Stomach (tissue), 9 donors: ENCODE data around the gene PLET1. TPM values are rescaled to one million over a fixed set of nuclear protein-coding genes. Genes with fewer than 3 reads are reported as not detected.

Experiments used
- DNase-seq, 2 donors: peaks; one replicate each; pipeline versions ENCODE4 v3.0.0 to v3.0.0-alpha.2; 2013 to 2019
- H3K27ac ChIP-seq, 5 donors: fragments of 200-600 bp in 4 of 5; sonication (generic) in 4 of 5; one replicate each; pipeline ENCODE4 v1.5.1; 2013 to 2019; ENCODE audit warnings: mild to moderate bottlenecking in 1 of 5, moderate library complexity in 1 of 5
- H3K27me3 ChIP-seq, 3 donors: fragments of 200-600 bp; sonication (generic); one replicate each; pipeline ENCODE4 v1.5.1; 2017 to 2019; ENCODE audit warnings: mixed run types in 1 of 3
- H3K36me3 ChIP-seq, 4 donors: fragments of 200-600 bp; sonication (generic); 1 replicate in 3 of 4; 2 replicates in 1 of 4; pipeline ENCODE4 v1.5.1; 2016 to 2019
- H3K4me1 ChIP-seq, 4 donors: fragments of 200-600 bp; sonication (generic); one replicate each; pipeline ENCODE4 v1.5.1; 2016 to 2019
- H3K4me3 ChIP-seq, 4 donors: fragments of 200-600 bp; sonication (generic) in 3 of 4; one replicate each; pipeline ENCODE4 v1.5.1; 2016 to 2019; ENCODE audit warnings: mild to moderate bottlenecking in 1 of 4
- H3K9me3 ChIP-seq, 4 donors: fragments of 200-600 bp; sonication (generic); one replicate each; pipeline ENCODE4 v1.5.1; 2016 to 2019
- CTCF ChIP-seq, 7 experiments: fragments of 450-650 bp in 4 of 7; fragments of 200-600 bp in 3 of 7; sonication (generic) in 3 of 7; IDR thresholded peaks; one replicate each; pipeline ENCODE4 v1.5.1; 2016 to 2019; ENCODE audit warnings: antibody characterized with exemption in 7 of 7, control low read depth in 2 of 7, mild to moderate bottlenecking in 1 of 7
- EP300 ChIP-seq: sonication (generic); formaldehyde crosslinking; IDR thresholded peaks from one replicate; pipeline ENCODE4 v1.6.1; 2017; ENCODE audit warnings: antibody characterized with exemption
- POLR2A ChIP-seq, 4 donors: fragments of 450-650 bp; IDR thresholded peaks; one replicate each; pipeline ENCODE4 v1.6.1; 2016; ENCODE audit warnings: antibody characterized with exemption in 4 of 4, control low read depth in 2 of 4, mild to moderate bottlenecking in 1 of 4, moderate library complexity in 1 of 4
- POLR2AphosphoS5 ChIP-seq, 3 donors: sonication (generic); formaldehyde crosslinking; IDR thresholded peaks; one replicate each; pipeline ENCODE4 v1.6.1; 2016; ENCODE audit warnings: antibody characterized with exemption in 3 of 3
- WGBS, 5 donors: extraction: QIAGEN DNeasy Blood & Tissue Kit in 3 of 5; methylation state at CpG; one replicate each; pipeline versions ENCODE4 v1.1.5 to v1.1.7; 2013 to 2018; 5-methylcytosine and 5-hydroxymethylcytosine counted together
- intact Hi-C: fragments of 100-400 bp; cut with DNase I; formaldehyde crosslinking; loops from one replicate; pipeline ENCODE4 v1.15.1; 2023; ENCODE audit warnings: low total_unique reads
- polyA plus RNA-seq, 3 donors: library from polyadenylated mRNA; stranded (reverse); fragments of 200-250 nt; gene quantifications; one replicate each; pipeline ENCODE4 v1.2.3, GENCODE V29; 2013
- total RNA-seq, 5 donors: library from RNA; depleted of rRNA; stranded (reverse); fragments of >200 nt; gene quantifications; one replicate each; pipeline versions ENCODE4 v1.1.0 to v1.2.3, GENCODE V29; 2014 to 2016
- donor health status: healthy with polysubstance abuse.
- donor health status: Bipolar disorder and iron deficiency.
- donor health status: healthy.

The PLET1 gene
- total and polyA plus RNA-seq, 8 donors: not detected

GRCh38 chr11:112212290-112212689 lies 48.4 kb downstream of the PLET1 start:
- Histone ChIP-seq H3K9me3 (no peaks in the 10 kb centered on the region), H3K36me3 (no peaks in the 10 kb centered on the region), H3K4me3 (no peak overlapping the region), H3K27ac (no peak overlapping the region), H3K4me1 (no peaks in the 10 kb centered on the region), H3K27me3 (no peaks in the 10 kb centered on the region)
- intact Hi-C loops: no loop called here
- DNase-seq: no peak
- 80 to 97% (median 94%) methylated on average over 3 of the region's 3 CpGs for WGBS, 5 donors
- TF ChIP-seq POLR2A (IDR thresholded peaks at IDR 0.05) (no peak), POLR2AphosphoS5 (IDR thresholded peaks at IDR 0.05) (no peak), CTCF (IDR thresholded peaks at IDR 0.05) (no peak), EP300 (no peak)

GRCh38 chr11:112211536-112211935 lies 49.1 kb downstream of the PLET1 start:
- 40 to 52% (median 45%) methylated on average over 2 of the region's 2 CpGs for WGBS, 5 donors
- TF ChIP-seq CTCF (IDR thresholded peaks at IDR 0.05) (no peak), EP300 (no peak), POLR2A (IDR thresholded peaks at IDR 0.05) (no peak), POLR2AphosphoS5 (IDR thresholded peaks at IDR 0.05) (no peak)
- H3K27ac ChIP-seq: no peak overlapping the region
- H3K36me3 ChIP-seq: no peaks in the 10 kb centered on the region
- no peaks in the 10 kb centered on the region for H3K9me3 ChIP-seq
- H3K4me3 ChIP-seq: no peak overlapping the region
- intact Hi-C loops: no loop called here
- no peaks in the 10 kb centered on the region for H3K4me1 ChIP-seq
- H3K27me3 ChIP-seq: no peaks in the 10 kb centered on the region
- no peak for DNase-seq

- 68 to 85% (median 76%) methylated on average over 1 of the region's 1 CpG for WGBS, 5 donors
- TF ChIP-seq EP300 (no peak), POLR2AphosphoS5 (IDR thresholded peaks at IDR 0.05) (no peak), POLR2A (IDR thresholded peaks at IDR 0.05) (no peak), CTCF (IDR thresholded peaks at IDR 0.05) (no peak)
- Histone ChIP-seq H3K4me3 (no peak overlapping the region), H3K27ac (no peak overlapping the region), H3K36me3 (no peaks in the 10 kb centered on the region), H3K4me1 (no peaks in the 10 kb centered on the region), H3K9me3 (no peaks in the 10 kb centered on the region), H3K27me3 (no peaks in the 10 kb centered on the region)
- no peak for DNase-seq
- intact Hi-C loops: no loop called here
These were observed 49.8 kb downstream of the PLET1 start for GRCh38 chr11:112210890-112211289.

GRCh38 chr11:112206071-112206470 lies 54.6 kb downstream of the PLET1 start:
- Histone ChIP-seq H3K9me3 (no peaks in the 10 kb centered on the region), H3K4me1 (no peaks in the 10 kb centered on the region), H3K27ac (no peak overlapping the region), H3K4me3 (no peak overlapping the region), H3K27me3 (no peaks in the 10 kb centered on the region), H3K36me3 (peaks cover 0 to 14% (median 0%) of the 10 kb centered on the region in 4 donors)
- intact Hi-C loops: no loop called here
- TF ChIP-seq POLR2AphosphoS5 (IDR thresholded peaks at IDR 0.05) (no peak), EP300 (no peak), CTCF (IDR thresholded peaks at IDR 0.05) (no peak), POLR2A (IDR thresholded peaks at IDR 0.05) (no peak)
- no peak for DNase-seq
- 93 to 95% (median 94%) methylated on average over 23 of the region's 23 CpGs for WGBS, 5 donors
